Hepatocyte (in vitro differentiated cells): ENCODE measurements around the gene PCBP3. TPM values are rescaled to one million over a fixed set of nuclear protein-coding genes. Genes with fewer than 3 reads are reported as not detected.
"Not testable (repeated sequence)": the region's sequence is repeated elsewhere in the genome, so short reads cannot be mapped to it uniquely, and the experiment has no call there.

ENCODE experiments used
- DNase-seq: peaks from one replicate; pipeline ENCODE4 v3.0.0-alpha.2; 2016; ENCODE audit warnings: low spot score
- H2AFZ ChIP-seq: fragments of 200-600 bp; sonication (generic); 2 replicates; pipeline ENCODE4 v1.6.0; 2016; ENCODE audit warnings: antibody characterized with exemption, mild to moderate bottlenecking
- H3K27ac ChIP-seq: fragments of 200-600 bp; sonication (generic); 2 replicates; pipeline ENCODE4 v1.5.1; 2016; ENCODE audit warnings: mild to moderate bottlenecking
- H3K27me3 ChIP-seq: fragments of 200-600 bp; sonication (generic); 2 replicates; pipeline ENCODE4 v1.6.1; 2016
- H3K36me3 ChIP-seq: fragments of 200-600 bp; sonication (generic); replicated peaks from 2 replicates; pipeline ENCODE4 v1.5.1; 2016; ENCODE audit warnings: low read depth; ENCODE audit not compliant: insufficient read depth
- H3K4me1 ChIP-seq: fragments of 200-600 bp; sonication (generic); 2 replicates; pipeline ENCODE4 v1.5.1; 2016; ENCODE audit warnings: mild to moderate bottlenecking, moderate library complexity; ENCODE audit not compliant: insufficient read depth
- H3K4me2 ChIP-seq: fragments of 200-600 bp; sonication (generic); 2 replicates; pipeline ENCODE4 v1.6.0; 2016
- H3K4me3 ChIP-seq: fragments of 200-600 bp; sonication (generic); 2 replicates; pipeline ENCODE4 v1.5.1; 2016; ENCODE audit warnings: mild to moderate bottlenecking
- H3K79me2 ChIP-seq: fragments of 200-600 bp; sonication (generic); 2 replicates; pipeline ENCODE4 v1.6.0; 2017; ENCODE audit warnings: mild to moderate bottlenecking
- H3K9me2 ChIP-seq: fragments of 200-600 bp; sonication (generic); replicated peaks from 2 replicates; pipeline ENCODE4 v1.6.0; 2017; ENCODE audit warnings: mild to moderate bottlenecking; ENCODE audit not compliant: insufficient read depth
- H3K9me3 ChIP-seq: fragments of 200-600 bp; sonication (generic); 2 replicates; pipeline ENCODE4 v1.5.1; 2016; ENCODE audit warnings: low read depth, mild to moderate bottlenecking
- H4K20me1 ChIP-seq: fragments of 200-600 bp; sonication (generic); 2 replicates; pipeline ENCODE4 v1.6.0; 2016; ENCODE audit warnings: mild to moderate bottlenecking; ENCODE audit not compliant: insufficient read depth, poor library complexity, severe bottlenecking
- CTCF ChIP-seq: fragments of 200-600 bp; sonication (generic); IDR thresholded peaks from 2 replicates; pipeline ENCODE4 v1.5.1; 2016; ENCODE audit warnings: antibody characterized with exemption, mild to moderate bottlenecking; ENCODE audit not compliant: poor library complexity
- EZH2 ChIP-seq: fragments of 200-600 bp; sonication (generic); IDR thresholded peaks from 2 replicates; pipeline ENCODE4 v1.6.1; 2016; ENCODE audit warnings: antibody characterized with exemption, mild to moderate bottlenecking, borderline replicate concordance
- EZH2phosphoT487 ChIP-seq: fragments of 200-600 bp; sonication (generic); IDR thresholded peaks from one replicate; pipeline ENCODE4 v1.6.1; 2018; ENCODE audit warnings: antibody characterized with exemption, mild to moderate bottlenecking, low read depth, moderate library complexity; ENCODE audit not compliant: unreplicated experiment, severe bottlenecking
- WGBS: methylation state at CpG from one replicate; pipeline ENCODE4 v1.1.6; 2016; ENCODE audit warnings: low lambda C conversion rate; ENCODE audit errors: missing lambda C conversion rate; 5-methylcytosine and 5-hydroxymethylcytosine counted together
- polyA plus RNA-seq: library from polyadenylated mRNA; unstranded; fragments of >200 nt; fragmentation: Nextera tagmentation; extraction: Ambion mirVana; gene quantifications from 2 replicates; pipeline ENCODE4 v1.2.1, GENCODE V29; 2016
- total RNA-seq: library from RNA; depleted of rRNA; stranded (reverse); fragments of >200 nt; gene quantifications from 2 replicates; pipeline ENCODE4 v1.2.3, GENCODE V29; 2014

Gene PCBP3
- total and polyA plus RNA-seq, 2 experiments from 2014 or later = 3.1 to 8.8 TPM

GRCh38 chr21:45950740-45951515 is 307.4 kb downstream of the PCBP3 start:
- H3K27me3 ChIP-seq = no peaks in the 10 kb centered on the region
- H3K4me1 ChIP-seq = peaks cover 25% of the 10 kb centered on the region
- H3K36me3 ChIP-seq = no peaks in the 10 kb centered on the region
- no peaks in the 10 kb centered on the region for H4K20me1 ChIP-seq
- H3K4me2 ChIP-seq = peak overlapping the region; percentile 53
- no peaks in the 10 kb centered on the region for H3K9me2 ChIP-seq
- H3K4me3 ChIP-seq = no peak overlapping the region
- peak; percentile 51 for DNase-seq
- H3K79me2 ChIP-seq = no peaks in the 10 kb centered on the region
- 56% methylated on average over 21 of the region's 21 CpGs for WGBS
- H2AFZ ChIP-seq = no peak overlapping the region
- H3K9me3 ChIP-seq = no peaks in the 10 kb centered on the region
- peak overlapping the region; percentile 31 for H3K27ac ChIP-seq
- TF ChIP-seq EZH2phosphoT487 = no peak
- no peak for TF ChIP-seq EZH2
- no peak for TF ChIP-seq CTCF

- 91% methylated on average over 15 of the region's 15 CpGs for WGBS
- TF ChIP-seq EZH2phosphoT487 (no peak), EZH2 (no peak), CTCF (no peak)
These were observed 308.2 kb downstream of the PCBP3 start for GRCh38 chr21:45951676-45952075.

DNA sequence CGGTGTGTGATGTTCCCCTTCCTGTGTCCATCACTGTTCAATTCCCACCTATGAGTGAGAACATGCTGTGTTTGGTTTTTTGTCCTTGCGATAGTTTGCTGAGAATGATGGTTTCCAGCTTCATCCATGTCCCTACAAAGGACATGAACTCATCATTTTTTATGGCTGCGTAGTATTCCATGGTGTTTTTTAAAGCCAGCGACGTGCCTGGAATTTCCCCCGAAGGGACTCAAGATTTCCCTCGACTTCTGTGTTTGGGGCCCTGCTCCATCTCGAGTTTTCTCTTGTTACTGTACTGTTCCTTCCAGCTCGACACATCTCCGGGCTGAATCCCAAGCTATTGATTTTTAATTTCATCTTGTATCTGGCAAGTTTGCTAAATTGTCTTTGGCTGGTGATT is 309.0 kb downstream of the PCBP3 start:
- Histone ChIP-seq H3K4me1 (peaks cover 25% of the 10 kb centered on the region), H3K4me2 (peak overlapping the region; percentile 41), H3K27ac (peak overlapping the region; percentile 79)
- not testable (repeated sequence) for H3K9me3 ChIP-seq, H3K4me3 ChIP-seq, H3K79me2 ChIP-seq, H3K36me3 ChIP-seq, H3K9me2 ChIP-seq, H2AFZ ChIP-seq, H3K27me3 ChIP-seq, H4K20me1 ChIP-seq, DNase-seq
- 88% methylated on average over 10 of the region's 10 CpGs for WGBS

More at GRCh38 chr21:45951676-45952075, 308.2 kb downstream of the PCBP3 start:
- Histone ChIP-seq H3K9me3 (no peaks in the 10 kb centered on the region), H3K4me3 (no peak overlapping the region), H3K9me2 (no peaks in the 10 kb centered on the region), H3K27ac (no peak overlapping the region), H3K4me1 (peaks cover 25% of the 10 kb centered on the region), H4K20me1 (no peaks in the 10 kb centered on the region), H3K36me3 (no peaks in the 10 kb centered on the region), H3K4me2 (no peak overlapping the region), H3K27me3 (no peaks in the 10 kb centered on the region), H3K79me2 (no peaks in the 10 kb centered on the region), H2AFZ (no peak overlapping the region)
- no peak for DNase-seq

- H4K20me1 ChIP-seq = no peaks in the 10 kb centered on the region
- 61% methylated on average over 11 of the region's 11 CpGs for WGBS
- no peaks in the 10 kb centered on the region for H3K36me3 ChIP-seq
- no peaks in the 10 kb centered on the region for H3K27me3 ChIP-seq
- no peak overlapping the region for H2AFZ ChIP-seq
- DNase-seq = no peak
- peaks cover 28% of the 10 kb centered on the region for H3K4me1 ChIP-seq
- TF ChIP-seq EZH2phosphoT487 = no peak
- no peak for TF ChIP-seq CTCF
- TF ChIP-seq EZH2 = no peak
- no peaks in the 10 kb centered on the region for H3K9me3 ChIP-seq
- H3K4me2 ChIP-seq = peak overlapping the region; percentile 41
- H3K9me2 ChIP-seq = no peaks in the 10 kb centered on the region
- peak overlapping the region; percentile 79 for H3K27ac ChIP-seq
- no peak overlapping the region for H3K4me3 ChIP-seq
- H3K79me2 ChIP-seq = no peaks in the 10 kb centered on the region
These were observed 309.4 kb downstream of the PCBP3 start for GRCh38 chr21:45952974-45953373.
